GM12801 (cell line): ENCODE measurements around the gene NUBP2.

Experiments used
- TF ChIP-seq, protein P1 (sequence below): IDR thresholded peaks from one replicate; pipeline ENCODE4 v1.5.1; 2011; ENCODE audit warnings: control low read depth; ENCODE audit not compliant: insufficient read length; ENCODE audit errors: extremely low read depth

NUBP2 gene

DNA sequence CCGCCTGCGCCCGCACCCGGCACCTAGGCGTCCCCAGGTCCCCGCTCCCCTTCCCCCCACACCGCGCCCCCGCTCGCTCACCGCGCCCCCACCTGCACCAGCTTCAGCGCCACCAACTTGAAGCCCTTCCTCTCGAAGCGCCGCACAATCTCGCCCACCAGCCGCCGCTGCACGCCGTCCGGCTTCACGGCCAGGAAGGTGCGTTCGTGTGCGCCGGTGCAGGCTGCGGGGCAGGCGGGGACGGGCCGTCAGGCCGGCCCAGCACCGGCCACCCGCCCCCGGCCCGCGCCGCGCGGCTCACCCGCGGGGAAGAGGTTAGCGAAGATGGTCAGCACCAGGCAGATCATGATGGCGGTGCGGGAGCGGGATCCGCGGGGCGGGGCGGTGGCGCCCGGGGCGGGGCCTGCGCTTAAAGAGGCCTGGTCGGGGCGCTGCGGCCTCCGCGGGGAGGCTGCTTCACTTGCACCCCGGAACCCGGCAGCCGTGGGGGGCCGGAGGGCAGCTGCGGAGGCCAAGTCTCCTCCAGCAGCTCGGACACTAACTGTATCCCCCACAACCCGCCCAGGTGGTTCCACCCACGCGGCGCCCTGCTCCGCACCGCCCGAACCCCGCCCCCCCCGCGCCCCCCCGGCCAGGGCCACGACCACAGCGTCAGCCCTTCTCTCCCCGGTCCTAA, 11.4 kb upstream of the NUBP2 start, which contains the start of gene NME3:
Gene NME3 (minus strand): TSS at position 356 of the 676 bp plus-strand sequence. CDS start 9 bp downstream, at position 347.
- TF ChIP-seq, protein P1, sequence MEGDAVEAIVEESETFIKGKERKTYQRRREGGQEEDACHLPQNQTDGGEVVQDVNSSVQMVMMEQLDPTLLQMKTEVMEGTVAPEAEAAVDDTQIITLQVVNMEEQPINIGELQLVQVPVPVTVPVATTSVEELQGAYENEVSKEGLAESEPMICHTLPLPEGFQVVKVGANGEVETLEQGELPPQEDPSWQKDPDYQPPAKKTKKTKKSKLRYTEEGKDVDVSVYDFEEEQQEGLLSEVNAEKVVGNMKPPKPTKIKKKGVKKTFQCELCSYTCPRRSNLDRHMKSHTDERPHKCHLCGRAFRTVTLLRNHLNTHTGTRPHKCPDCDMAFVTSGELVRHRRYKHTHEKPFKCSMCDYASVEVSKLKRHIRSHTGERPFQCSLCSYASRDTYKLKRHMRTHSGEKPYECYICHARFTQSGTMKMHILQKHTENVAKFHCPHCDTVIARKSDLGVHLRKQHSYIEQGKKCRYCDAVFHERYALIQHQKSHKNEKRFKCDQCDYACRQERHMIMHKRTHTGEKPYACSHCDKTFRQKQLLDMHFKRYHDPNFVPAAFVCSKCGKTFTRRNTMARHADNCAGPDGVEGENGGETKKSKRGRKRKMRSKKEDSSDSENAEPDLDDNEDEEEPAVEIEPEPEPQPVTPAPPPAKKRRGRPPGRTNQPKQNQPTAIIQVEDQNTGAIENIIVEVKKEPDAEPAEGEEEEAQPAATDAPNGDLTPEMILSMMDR = no peak

DNA sequence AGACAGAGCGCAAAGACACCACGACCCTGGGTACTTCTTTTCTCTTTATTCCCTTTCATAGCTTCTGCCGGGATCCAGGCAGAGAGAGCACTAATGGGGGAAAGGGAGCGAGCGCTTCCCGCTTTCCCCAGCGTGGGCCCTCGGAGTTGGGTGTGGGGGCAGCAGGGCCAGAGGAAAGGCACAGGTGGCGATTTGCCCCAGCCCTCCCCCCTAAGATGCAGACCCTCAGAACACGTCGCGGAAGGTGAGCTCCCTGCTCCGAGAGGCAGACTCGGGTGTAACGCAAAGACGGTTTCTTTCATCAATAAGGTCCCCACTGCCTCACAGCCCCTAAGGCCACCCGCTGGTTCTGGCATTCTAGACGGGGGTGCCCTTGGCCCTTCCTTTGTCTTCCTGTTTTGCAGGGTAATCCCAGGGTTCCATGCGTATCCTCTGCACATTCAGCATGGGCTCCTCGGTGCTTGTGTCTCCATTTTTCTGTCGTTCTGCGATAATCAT, 10.8 kb upstream of the NUBP2 start:
- TF ChIP-seq, protein P1 = no peak

DNA sequence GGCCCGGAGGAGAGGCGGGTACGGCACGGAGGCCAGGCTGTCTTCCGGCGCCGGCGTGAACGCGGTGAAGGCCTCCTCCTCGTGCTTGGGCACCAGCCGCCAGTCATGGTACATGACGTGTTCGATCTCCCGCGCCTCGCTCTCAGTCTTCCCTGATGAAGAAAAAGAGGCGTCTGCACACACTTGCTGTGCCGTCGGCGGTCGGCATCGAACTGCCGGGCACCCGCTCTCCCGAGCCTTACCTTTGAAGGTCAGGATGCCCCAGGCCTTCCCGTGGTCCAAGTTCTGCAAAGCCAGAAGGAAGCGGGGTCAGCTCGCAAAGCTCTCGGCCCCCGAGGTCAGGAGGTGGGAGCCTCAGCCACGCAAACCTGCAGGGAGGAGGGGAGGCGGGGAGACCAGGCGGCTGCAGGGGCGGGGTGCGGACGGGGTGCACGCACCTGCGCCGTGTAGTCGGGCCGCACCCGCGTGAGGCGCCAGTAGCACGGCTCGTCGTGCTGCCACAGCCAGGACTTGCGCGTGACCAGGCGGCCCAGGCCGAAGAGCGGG, 10.3 kb upstream of the NUBP2 start, which contains the start of gene EME2:
Gene EME2 (plus strand): TSS at position 449 of the 546 bp plus-strand sequence. CDS start 418 bp downstream, outside the sequence.
- TF ChIP-seq, protein P1 = no peak

- TF ChIP-seq, protein P1 = no peak
Observed at GRCh38 chr16:1772908-1773702, 9.7 kb upstream of the NUBP2 start, which contains the start of gene MRPS34. Gene MRPS34, minus strand, starts transcription at chr16:1773134. Its CDS starts 15 bp downstream, at chr16:1773119.

DNA sequence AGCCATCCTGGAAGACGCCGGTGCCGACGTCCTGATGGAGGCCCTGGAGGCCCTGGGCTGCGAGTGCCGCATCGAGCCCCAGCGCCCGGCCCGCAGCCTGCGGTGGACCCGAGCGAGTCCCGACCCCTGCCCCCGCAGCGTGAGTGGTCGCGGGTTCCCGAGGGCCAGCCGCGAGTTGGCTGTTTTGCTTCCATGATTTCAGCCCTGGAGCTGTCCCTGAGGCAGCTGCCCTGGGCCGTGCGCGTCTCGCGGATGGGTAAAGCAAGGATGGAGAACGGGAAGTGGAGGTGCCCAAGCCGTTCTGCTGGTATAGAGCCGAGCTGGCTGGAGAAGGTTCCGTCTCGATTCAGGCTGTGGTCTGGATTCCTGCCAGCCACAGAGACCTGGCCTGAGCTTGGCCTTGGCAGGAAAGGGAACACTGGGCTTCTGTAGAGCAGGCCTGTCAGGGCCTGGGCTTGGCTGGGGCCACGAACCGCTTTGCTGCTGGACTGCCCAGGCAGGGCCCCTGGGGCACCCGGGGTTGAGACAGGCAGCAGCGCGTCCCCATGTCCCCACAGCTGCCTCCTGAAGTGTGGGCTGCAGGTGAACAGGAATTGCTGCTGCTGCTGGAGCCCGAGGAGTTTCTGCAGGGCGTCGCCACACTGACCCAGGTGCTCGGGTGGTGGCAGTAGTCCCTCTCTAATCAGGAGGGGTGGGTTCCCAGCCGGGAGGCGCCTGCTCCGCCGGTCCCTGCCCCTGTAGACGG, 8.9 kb upstream of the NUBP2 start:
- TF ChIP-seq, protein P1 = no peak

DNA sequence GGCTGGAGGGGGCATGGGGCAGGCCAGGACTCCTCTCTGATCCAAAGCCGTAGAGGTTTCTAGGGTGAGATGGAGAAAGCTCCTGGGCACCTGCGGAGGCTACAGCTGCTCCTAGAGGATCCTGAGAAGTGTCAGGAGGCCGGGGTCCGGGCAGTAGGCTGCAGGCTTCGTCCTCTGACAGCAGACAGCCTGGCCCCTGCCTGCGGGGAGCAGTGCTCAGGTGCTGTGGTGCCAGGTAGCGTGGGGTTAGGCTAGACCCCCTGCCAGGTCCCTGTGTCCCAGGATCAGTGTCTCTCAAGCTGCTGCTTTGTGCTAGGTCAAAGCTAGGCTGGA, 8.3 kb upstream of the NUBP2 start:
- TF ChIP-seq, protein P1 = no peak
